GM21367 (cell line): ENCODE results near the gene CCDC63.

Experiments used
- ATAC-seq: cut with Tn5 transposase; IDR thresholded peaks from one replicate; pipeline ENCODE4 v1.9.1; 2021; ENCODE audit not compliant: unreplicated experiment

The CCDC63 gene

GRCh38 chr12:110846615-110847566, at the start of gene CCDC63:
CCDC63 (plus strand) TSS chr12:110846987; CDS start chr12:110852955, 5,968 bp downstream.
- no peak for ATAC-seq

- no peak for ATAC-seq
These were observed 48.3 kb upstream of the CCDC63 start for GRCh38 chr12:110798461-110798860.

- no peak for ATAC-seq
These were observed 44.3 kb upstream of the CCDC63 start for GRCh38 chr12:110802489-110802888.

- ATAC-seq: no peak
These were observed 42.4 kb upstream of the CCDC63 start for GRCh38 chr12:110804406-110804805.

GRCh38 chr12:110807640-110808039, 39.1 kb upstream of the CCDC63 start:
- ATAC-seq: no peak

GRCh38 chr12:110809149-110809548, 37.6 kb upstream of the CCDC63 start:
- no peak for ATAC-seq

GRCh38 chr12:110811972-110812371, 34.8 kb upstream of the CCDC63 start:
- no peak for ATAC-seq

GRCh38 chr12:110813285-110813684, 33.5 kb upstream of the CCDC63 start:
- ATAC-seq: no peak

- no peak for ATAC-seq
These were observed 33.0 kb upstream of the CCDC63 start for GRCh38 chr12:110813756-110814155.

- no peak for ATAC-seq
These were observed 30.5 kb upstream of the CCDC63 start for GRCh38 chr12:110816248-110816647.

- no peak for ATAC-seq
These were observed 30.0 kb upstream of the CCDC63 start for GRCh38 chr12:110816779-110817178.

- ATAC-seq: no peak
These were observed 28.3 kb upstream of the CCDC63 start for GRCh38 chr12:110818511-110818910.

GRCh38 chr12:110819150-110819549, 27.6 kb upstream of the CCDC63 start:
- no peak for ATAC-seq

GRCh38 chr12:110819646-110820045, 27.1 kb upstream of the CCDC63 start:
- ATAC-seq: no peak

- no peak for ATAC-seq
These were observed 24.9 kb upstream of the CCDC63 start for GRCh38 chr12:110821917-110822316.

- no peak for ATAC-seq
These were observed 23.9 kb upstream of the CCDC63 start for GRCh38 chr12:110822821-110823415.

GRCh38 chr12:110824342-110824741, 22.4 kb upstream of the CCDC63 start:
- ATAC-seq: no peak

GRCh38 chr12:110825530-110825929, 21.3 kb upstream of the CCDC63 start:
- no peak for ATAC-seq

GRCh38 chr12:110826592-110827200, 20.1 kb upstream of the CCDC63 start:
- no peak for ATAC-seq

GRCh38 chr12:110829308-110829707, 17.5 kb upstream of the CCDC63 start:
- no peak for ATAC-seq

GRCh38 chr12:110836291-110836690, 10.5 kb upstream of the CCDC63 start:
- no peak for ATAC-seq

GRCh38 chr12:110841007-110841406, 5.8 kb upstream of the CCDC63 start:
- no peak for ATAC-seq
